SU-DHL-6 (cell line): ENCODE measurements around the gene ESRRA.

Experiments used
- EZH2phosphoT487 ChIP-seq: fragments of 200-600 bp; sonication (generic), shearing (Covaris generic); conservative IDR thresholded peaks from 2 replicates; pipeline ENCODE4 v1.6.1; 2018; ENCODE audit warnings: mild to moderate bottlenecking, antibody characterized with exemption, low read length, moderate library complexity, mixed read lengths
- TF ChIP-seq, protein P1 (sequence below): fragments of 200-600 bp; sonication (generic); IDR thresholded peaks from one replicate; pipeline ENCODE4 v1.5.1; 2017; ENCODE audit warnings: antibody characterized with exemption, mild to moderate bottlenecking, low read length, moderate library complexity; ENCODE audit not compliant: insufficient read depth, poor library complexity, severe bottlenecking

DNA sequence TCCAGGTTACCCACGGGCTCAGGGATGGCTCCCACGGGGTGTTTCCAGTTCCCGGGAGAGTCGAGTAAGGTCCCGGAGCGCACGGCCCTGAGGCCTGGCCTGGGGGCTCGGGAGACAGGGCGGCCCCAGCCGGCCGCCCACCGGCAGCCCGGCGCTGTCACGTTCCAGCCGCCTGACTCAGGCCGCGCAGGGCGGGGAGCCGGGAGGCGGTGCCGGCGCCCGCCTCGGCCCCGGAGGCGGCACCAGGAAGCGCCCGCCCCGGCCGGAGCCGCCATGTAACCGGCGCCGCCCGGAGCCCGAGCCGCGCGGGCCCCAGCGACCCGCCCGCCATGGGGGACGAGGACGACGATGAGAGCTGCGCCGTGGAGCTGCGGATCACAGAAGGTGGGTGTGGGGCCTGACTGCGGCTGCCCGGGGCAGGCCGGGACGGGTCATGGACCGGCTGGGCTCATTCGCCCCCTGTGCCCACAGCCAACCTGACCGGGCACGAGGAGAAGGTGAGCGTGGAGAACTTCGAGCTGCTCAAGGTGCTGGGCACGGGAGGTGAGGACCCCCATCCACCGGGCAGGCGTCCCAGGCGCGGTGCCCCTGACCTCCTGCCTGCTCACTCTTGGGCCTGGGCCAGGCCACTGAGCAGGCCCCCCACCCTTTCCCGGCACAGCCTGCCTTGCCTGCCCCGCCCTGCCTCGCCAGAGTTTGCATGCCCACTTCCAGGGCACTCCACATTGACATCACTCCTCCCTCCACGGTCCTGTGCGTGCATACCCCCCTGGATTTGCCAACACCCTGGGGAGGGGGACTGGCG is 53.8 kb downstream of the ESRRA start, which contains the start of gene RPS6KA4:
- TF ChIP-seq, protein P1, sequence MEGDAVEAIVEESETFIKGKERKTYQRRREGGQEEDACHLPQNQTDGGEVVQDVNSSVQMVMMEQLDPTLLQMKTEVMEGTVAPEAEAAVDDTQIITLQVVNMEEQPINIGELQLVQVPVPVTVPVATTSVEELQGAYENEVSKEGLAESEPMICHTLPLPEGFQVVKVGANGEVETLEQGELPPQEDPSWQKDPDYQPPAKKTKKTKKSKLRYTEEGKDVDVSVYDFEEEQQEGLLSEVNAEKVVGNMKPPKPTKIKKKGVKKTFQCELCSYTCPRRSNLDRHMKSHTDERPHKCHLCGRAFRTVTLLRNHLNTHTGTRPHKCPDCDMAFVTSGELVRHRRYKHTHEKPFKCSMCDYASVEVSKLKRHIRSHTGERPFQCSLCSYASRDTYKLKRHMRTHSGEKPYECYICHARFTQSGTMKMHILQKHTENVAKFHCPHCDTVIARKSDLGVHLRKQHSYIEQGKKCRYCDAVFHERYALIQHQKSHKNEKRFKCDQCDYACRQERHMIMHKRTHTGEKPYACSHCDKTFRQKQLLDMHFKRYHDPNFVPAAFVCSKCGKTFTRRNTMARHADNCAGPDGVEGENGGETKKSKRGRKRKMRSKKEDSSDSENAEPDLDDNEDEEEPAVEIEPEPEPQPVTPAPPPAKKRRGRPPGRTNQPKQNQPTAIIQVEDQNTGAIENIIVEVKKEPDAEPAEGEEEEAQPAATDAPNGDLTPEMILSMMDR = no peak
- TF ChIP-seq EZH2phosphoT487 = no peak
